ENCODE measurements around the gene LRRC38.

Gene LRRC38

GRCh38 chr1:13495186-13495585, 18.6 kb downstream of the LRRC38 start:
- H3K27me3 ChIP-seq (ENCODE audit: control insufficient read depth, insufficient read depth, low read length), result peaks cover 16% of the 10 kb centered on the region
- no peak overlapping the region for H3K9ac ChIP-seq (ENCODE audit: low read length)
- H3K27ac ChIP-seq (ENCODE audit: low read depth, low read length), result no peak overlapping the region
- H3K36me3 ChIP-seq (ENCODE audit: control insufficient read depth, insufficient read depth, low read length), result no peaks in the 10 kb centered on the region
- H3K9me3 ChIP-seq (ENCODE audit: control insufficient read depth, insufficient read depth, low read depth, low read length), result no peaks in the 10 kb centered on the region
- H3K4me1 ChIP-seq (ENCODE audit: control insufficient read depth, insufficient read depth, low read length), result no peaks in the 10 kb centered on the region
- no peak overlapping the region for H3K4me3 ChIP-seq (ENCODE audit: low read depth, low read length)

- Histone ChIP-seq H3K36me3 (ENCODE audit: control insufficient read depth, insufficient read depth, low read length) (no peaks in the 10 kb centered on the region), H3K4me3 (ENCODE audit: low read depth, low read length) (no peak overlapping the region), H3K27ac (ENCODE audit: low read depth, low read length) (no peak overlapping the region)
Measured at GRCh38 chr1:13494712-13495111, 19.1 kb downstream of the LRRC38 start.

GRCh38 chr1:13494025-13494424, 19.8 kb downstream of the LRRC38 start:
- Histone ChIP-seq H3K9me3 (ENCODE audit: control insufficient read depth, insufficient read depth, low read depth, low read length) (no peaks in the 10 kb centered on the region), H3K4me1 (ENCODE audit: control insufficient read depth, insufficient read depth, low read length) (no peaks in the 10 kb centered on the region)

More at GRCh38 chr1:13494712-13495111, 19.1 kb downstream of the LRRC38 start:
- no peaks in the 10 kb centered on the region for H3K9me3 ChIP-seq (ENCODE audit: control insufficient read depth, insufficient read depth, low read depth, low read length)
- H3K27me3 ChIP-seq (ENCODE audit: control insufficient read depth, insufficient read depth, low read length), result peaks cover 16% of the 10 kb centered on the region
- no peaks in the 10 kb centered on the region for H3K4me1 ChIP-seq (ENCODE audit: control insufficient read depth, insufficient read depth, low read length)
- H3K9ac ChIP-seq (ENCODE audit: low read length), result no peak overlapping the region

GRCh38 chr1:13492711-13493110, 21.1 kb downstream of the LRRC38 start:
- H3K4me1 ChIP-seq (ENCODE audit: control insufficient read depth, insufficient read depth, low read length), result no peaks in the 10 kb centered on the region
- H3K27ac ChIP-seq (ENCODE audit: low read depth, low read length), result no peak overlapping the region
- no peaks in the 10 kb centered on the region for H3K9me3 ChIP-seq (ENCODE audit: control insufficient read depth, insufficient read depth, low read depth, low read length)
- no peak overlapping the region for H3K4me3 ChIP-seq (ENCODE audit: low read depth, low read length)
- H3K27me3 ChIP-seq (ENCODE audit: control insufficient read depth, insufficient read depth, low read length), result peaks cover 16% of the 10 kb centered on the region
- no peaks in the 10 kb centered on the region for H3K36me3 ChIP-seq (ENCODE audit: control insufficient read depth, insufficient read depth, low read length)
- H3K9ac ChIP-seq (ENCODE audit: low read length), result no peak overlapping the region

More at GRCh38 chr1:13494025-13494424, 19.8 kb downstream of the LRRC38 start:
- Histone ChIP-seq H3K27ac (ENCODE audit: low read depth, low read length) (no peak overlapping the region), H3K36me3 (ENCODE audit: control insufficient read depth, insufficient read depth, low read length) (no peaks in the 10 kb centered on the region), H3K4me3 (ENCODE audit: low read depth, low read length) (no peak overlapping the region), H3K27me3 (ENCODE audit: control insufficient read depth, insufficient read depth, low read length) (peaks cover 16% of the 10 kb centered on the region), H3K9ac (ENCODE audit: low read length) (no peak overlapping the region)

GRCh38 chr1:13487957-13488356, 25.8 kb downstream of the LRRC38 start:
- Histone ChIP-seq H3K9ac (ENCODE audit: low read length) (no peak overlapping the region), H3K4me1 (ENCODE audit: control insufficient read depth, insufficient read depth, low read length) (no peaks in the 10 kb centered on the region), H3K36me3 (ENCODE audit: control insufficient read depth, insufficient read depth, low read length) (no peaks in the 10 kb centered on the region), H3K9me3 (ENCODE audit: control insufficient read depth, insufficient read depth, low read depth, low read length) (no peaks in the 10 kb centered on the region), H3K27me3 (ENCODE audit: control insufficient read depth, insufficient read depth, low read length) (no peaks in the 10 kb centered on the region), H3K27ac (ENCODE audit: low read depth, low read length) (no peak overlapping the region), H3K4me3 (ENCODE audit: low read depth, low read length) (no peak overlapping the region)

GRCh38 chr1:13487143-13487868, 26.5 kb downstream of the LRRC38 start:
- Histone ChIP-seq H3K36me3 (ENCODE audit: control insufficient read depth, insufficient read depth, low read length) (no peaks in the 10 kb centered on the region), H3K4me3 (ENCODE audit: low read depth, low read length) (no peak overlapping the region), H3K27ac (ENCODE audit: low read depth, low read length) (no peak overlapping the region), H3K4me1 (ENCODE audit: control insufficient read depth, insufficient read depth, low read length) (no peaks in the 10 kb centered on the region), H3K27me3 (ENCODE audit: control insufficient read depth, insufficient read depth, low read length) (no peaks in the 10 kb centered on the region), H3K9ac (ENCODE audit: low read length) (no peak overlapping the region), H3K9me3 (ENCODE audit: control insufficient read depth, insufficient read depth, low read depth, low read length) (no peaks in the 10 kb centered on the region)

- H3K27ac ChIP-seq (ENCODE audit: low read depth, low read length), result no peak overlapping the region
- no peak overlapping the region for H3K9ac ChIP-seq (ENCODE audit: low read length)
- no peaks in the 10 kb centered on the region for H3K9me3 ChIP-seq (ENCODE audit: control insufficient read depth, insufficient read depth, low read depth, low read length)
- no peaks in the 10 kb centered on the region; the same call in 1 of the 2 replicates for H3K27me3 ChIP-seq (ENCODE audit: control insufficient read depth, insufficient read depth, low read length)
- H3K4me1 ChIP-seq (ENCODE audit: control insufficient read depth, insufficient read depth, low read length), result no peaks in the 10 kb centered on the region
- no peaks in the 10 kb centered on the region for H3K36me3 ChIP-seq (ENCODE audit: control insufficient read depth, insufficient read depth, low read length)
- no peak overlapping the region for H3K4me3 ChIP-seq (ENCODE audit: low read depth, low read length)
Measured at GRCh38 chr1:13483946-13484345, 29.9 kb downstream of the LRRC38 start.

GRCh38 chr1:13482600-13482999, 31.2 kb downstream of the LRRC38 start:
- Histone ChIP-seq H3K27me3 (ENCODE audit: control insufficient read depth, insufficient read depth, low read length) (no peaks in the 10 kb centered on the region; the same call in 1 of the 2 replicates), H3K4me3 (ENCODE audit: low read depth, low read length) (no peak overlapping the region), H3K9me3 (ENCODE audit: control insufficient read depth, insufficient read depth, low read depth, low read length) (peaks cover 3% of the 10 kb centered on the region; the same call in 1 of the 2 replicates), H3K27ac (ENCODE audit: low read depth, low read length) (no peak overlapping the region), H3K9ac (ENCODE audit: low read length) (no peak overlapping the region), H3K4me1 (ENCODE audit: control insufficient read depth, insufficient read depth, low read length) (no peaks in the 10 kb centered on the region), H3K36me3 (ENCODE audit: control insufficient read depth, insufficient read depth, low read length) (no peaks in the 10 kb centered on the region)

- H3K27me3 ChIP-seq (ENCODE audit: control insufficient read depth, insufficient read depth, low read length), result no peaks in the 10 kb centered on the region; the same call in 1 of the 2 replicates
- H3K9ac ChIP-seq (ENCODE audit: low read length), result no peak overlapping the region
- no peak overlapping the region for H3K4me3 ChIP-seq (ENCODE audit: low read depth, low read length)
- H3K36me3 ChIP-seq (ENCODE audit: control insufficient read depth, insufficient read depth, low read length), result no peaks in the 10 kb centered on the region
- H3K4me1 ChIP-seq (ENCODE audit: control insufficient read depth, insufficient read depth, low read length), result no peaks in the 10 kb centered on the region
- peaks cover 3% of the 10 kb centered on the region; the same call in 1 of the 2 replicates for H3K9me3 ChIP-seq (ENCODE audit: control insufficient read depth, insufficient read depth, low read depth, low read length)
- no peak overlapping the region for H3K27ac ChIP-seq (ENCODE audit: low read depth, low read length)
Measured at GRCh38 chr1:13479171-13479856, 34.5 kb downstream of the LRRC38 start.

GRCh38 chr1:13478692-13479091, 35.1 kb downstream of the LRRC38 start:
- no peak overlapping the region for H3K9ac ChIP-seq (ENCODE audit: low read length)
- no peaks in the 10 kb centered on the region for H3K36me3 ChIP-seq (ENCODE audit: control insufficient read depth, insufficient read depth, low read length)
- no peak overlapping the region for H3K4me3 ChIP-seq (ENCODE audit: low read depth, low read length)
- H3K4me1 ChIP-seq (ENCODE audit: control insufficient read depth, insufficient read depth, low read length), result no peaks in the 10 kb centered on the region
- H3K27ac ChIP-seq (ENCODE audit: low read depth, low read length), result no peak overlapping the region
- no peaks in the 10 kb centered on the region; the same call in 1 of the 2 replicates for H3K27me3 ChIP-seq (ENCODE audit: control insufficient read depth, insufficient read depth, low read length)
- H3K9me3 ChIP-seq (ENCODE audit: control insufficient read depth, insufficient read depth, low read depth, low read length), result peaks cover 3% of the 10 kb centered on the region; the same call in 1 of the 2 replicates

- Histone ChIP-seq H3K36me3 (ENCODE audit: control insufficient read depth, insufficient read depth, low read length) (no peaks in the 10 kb centered on the region), H3K4me3 (ENCODE audit: low read depth, low read length) (no peak overlapping the region), H3K4me1 (ENCODE audit: control insufficient read depth, insufficient read depth, low read length) (peaks cover 5% of the 10 kb centered on the region; the same call in 1 of the 2 replicates), H3K27me3 (ENCODE audit: control insufficient read depth, insufficient read depth, low read length) (peaks cover 17% of the 10 kb centered on the region; the same call in 1 of the 2 replicates), H3K27ac (ENCODE audit: low read depth, low read length) (no peak overlapping the region), H3K9me3 (ENCODE audit: control insufficient read depth, insufficient read depth, low read depth, low read length) (no peaks in the 10 kb centered on the region; the same call in 1 of the 2 replicates), H3K9ac (ENCODE audit: low read length) (no peak overlapping the region)
Measured at GRCh38 chr1:13469343-13469742, 44.5 kb downstream of the LRRC38 start.

Measured in HUES6 (cell line).